Activated T-helper 1 cell treated with anti-CD3 and anti-CD28 coated beads, Interleukin-2, amount 50 U/mL, for 16 hours (primary cell): ENCODE data around the gene GJC2.
A peak's percentile ranks its signal among the peaks of the same experiment; 100 is the strongest.

Source experiments
- DNase-seq, 2 donors: peaks; one replicate each; pipeline ENCODE4 v3.0.0-alpha.2; 2020; ENCODE audit warnings: low read depth in 1 of 2, low spot score in 1 of 2

Gene GJC2

DNA sequence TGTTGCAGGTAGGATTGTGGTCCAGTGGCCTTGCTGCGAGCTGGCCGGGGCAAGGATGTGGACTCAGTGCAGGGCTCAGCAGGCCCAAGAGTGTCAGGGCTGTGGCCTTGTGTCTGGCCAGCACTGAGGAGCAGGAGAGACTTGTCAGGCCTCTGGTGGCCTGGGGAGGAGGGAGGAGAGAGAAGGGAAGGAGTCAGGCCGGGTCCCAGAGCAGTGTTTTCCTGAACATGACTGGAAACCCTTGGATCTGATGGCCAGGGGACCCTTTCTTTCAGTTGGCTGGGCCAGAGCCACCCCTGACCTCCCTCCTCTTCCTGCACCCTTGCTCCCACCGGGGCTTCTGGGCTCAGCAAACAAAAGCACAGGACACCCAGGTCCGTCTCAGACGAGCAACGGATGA, 20.9 kb downstream of the GJC2 start:
- no peak for DNase-seq

DNA sequence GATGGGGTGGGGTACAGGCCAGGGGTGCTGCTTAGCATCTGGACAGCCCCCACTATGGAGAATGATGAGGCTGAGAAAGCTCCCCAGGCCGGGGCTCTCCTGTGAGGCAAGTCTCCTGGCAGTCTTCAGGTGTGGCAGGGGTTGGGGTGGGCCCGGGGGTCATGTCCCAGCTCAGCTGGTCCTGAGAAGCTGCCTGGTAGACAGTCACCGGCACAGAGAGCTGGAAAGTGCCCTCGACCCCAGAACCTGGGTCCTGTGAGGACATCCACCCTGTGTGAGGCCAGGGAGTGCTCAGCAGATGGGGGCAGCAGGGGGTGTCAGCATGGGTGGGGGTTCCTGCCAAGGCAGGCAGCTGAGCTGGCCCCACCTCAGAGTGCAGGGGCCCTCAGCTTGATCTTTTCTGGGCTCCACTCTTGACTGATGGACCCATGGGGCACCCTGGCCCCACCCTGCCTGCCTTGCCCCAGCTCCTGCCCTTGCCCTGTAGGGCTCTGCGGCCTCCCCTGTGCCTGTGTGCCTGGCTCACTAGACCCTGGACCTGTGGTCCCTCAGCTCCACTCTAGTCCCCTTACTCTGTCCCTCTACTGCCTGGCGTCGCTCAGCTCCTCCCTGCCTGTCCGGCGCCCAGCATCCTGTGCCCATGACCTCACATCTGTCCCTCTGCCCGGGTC, 21.6 kb downstream of the GJC2 start:
- DNase-seq: no peak

DNA sequence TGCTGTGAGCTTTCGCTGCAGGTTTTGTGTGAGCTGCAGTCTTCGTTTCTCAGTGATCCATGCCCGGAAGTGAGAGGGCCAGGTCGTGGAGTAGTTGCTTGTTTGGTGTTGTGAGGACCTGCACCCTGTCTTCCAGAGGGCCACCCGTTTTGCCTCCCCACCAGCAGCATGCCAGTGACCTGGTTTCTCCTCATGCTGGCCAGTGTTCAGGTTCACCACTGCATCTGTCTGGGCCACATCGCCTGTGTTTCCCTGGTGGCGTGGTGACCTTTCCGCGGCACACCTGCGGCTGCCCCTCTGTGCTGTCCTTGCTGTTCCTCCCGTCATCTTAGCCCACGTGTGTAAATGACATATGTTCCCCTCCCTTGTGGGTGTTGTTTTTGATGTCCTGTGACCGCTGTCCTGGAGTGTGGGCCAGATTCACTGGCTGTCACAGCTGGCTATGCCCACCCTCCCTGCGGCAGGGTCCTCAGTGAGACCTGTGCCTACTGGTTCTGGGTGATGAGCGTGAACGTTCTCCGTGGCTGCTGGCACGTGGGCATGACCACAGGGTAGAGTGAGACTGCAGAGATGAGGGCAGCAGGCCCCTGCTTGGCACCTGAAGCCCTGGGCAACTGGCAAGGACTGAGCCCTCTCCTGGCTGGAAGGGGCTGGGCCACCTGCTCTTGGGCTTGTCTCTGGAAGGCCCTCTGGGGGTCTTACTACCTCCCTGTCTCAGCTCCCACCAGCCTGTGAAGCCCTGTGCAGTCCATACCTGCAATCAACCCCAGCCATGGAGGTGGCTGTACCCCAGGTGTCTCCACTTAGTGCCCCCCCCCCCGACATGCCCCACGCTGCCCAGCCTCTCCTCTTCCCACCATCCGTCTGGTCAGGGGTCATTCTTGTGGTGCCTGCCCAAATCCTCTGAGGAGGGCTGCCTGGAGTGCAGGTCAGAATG, 23.1 kb downstream of the GJC2 start:
- DNase-seq: no peak

DNA sequence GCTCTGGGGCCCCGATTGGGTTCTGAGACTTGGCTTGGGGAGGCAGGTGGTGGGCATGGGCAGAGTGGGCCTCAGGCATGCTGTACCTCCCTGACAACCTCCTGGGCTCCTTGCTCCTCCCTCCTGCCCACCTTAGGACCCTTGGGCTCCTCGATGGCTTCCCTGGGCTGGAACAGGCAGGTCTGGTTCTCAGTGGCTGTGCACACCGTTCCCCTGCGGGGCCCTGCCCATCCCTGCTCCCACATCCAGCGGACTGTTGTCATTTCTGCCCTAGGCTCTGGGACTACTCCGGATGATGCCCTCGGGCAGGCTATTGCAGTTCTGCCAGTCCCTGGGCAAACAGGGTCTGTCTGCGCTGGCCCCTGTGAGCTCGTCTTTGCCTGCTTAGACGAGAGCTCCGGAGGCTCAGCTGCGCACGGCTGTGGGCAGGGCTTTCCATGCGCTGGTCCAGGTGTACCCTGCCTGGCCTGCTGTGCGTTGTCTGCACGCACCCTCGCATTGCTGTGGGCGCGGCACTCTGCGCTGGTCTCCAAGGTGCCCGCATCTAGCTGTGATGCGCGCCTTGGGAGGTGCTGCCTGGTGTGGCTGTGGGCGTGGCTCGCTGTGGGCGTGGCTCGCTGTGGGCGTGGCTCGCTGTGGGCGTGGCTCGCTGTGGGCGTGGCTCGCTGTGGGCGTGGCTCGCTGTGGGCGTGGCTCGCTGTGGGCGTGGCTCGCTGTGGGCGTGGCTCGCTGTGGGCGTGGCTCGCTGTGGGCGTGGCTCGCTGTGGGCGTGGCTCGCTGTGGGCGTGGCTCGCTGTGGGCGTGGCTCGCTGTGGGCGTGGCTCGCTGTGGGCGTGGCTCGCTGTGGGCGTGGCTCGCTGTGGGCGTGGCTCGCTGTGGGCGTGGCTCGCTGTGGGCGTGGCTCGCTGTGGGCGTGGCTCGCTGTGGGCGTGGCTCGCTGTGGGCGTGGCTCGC, 24.1 kb downstream of the GJC2 start:
- peak in 1 of 2 donors; percentile 27 for DNase-seq

DNA sequence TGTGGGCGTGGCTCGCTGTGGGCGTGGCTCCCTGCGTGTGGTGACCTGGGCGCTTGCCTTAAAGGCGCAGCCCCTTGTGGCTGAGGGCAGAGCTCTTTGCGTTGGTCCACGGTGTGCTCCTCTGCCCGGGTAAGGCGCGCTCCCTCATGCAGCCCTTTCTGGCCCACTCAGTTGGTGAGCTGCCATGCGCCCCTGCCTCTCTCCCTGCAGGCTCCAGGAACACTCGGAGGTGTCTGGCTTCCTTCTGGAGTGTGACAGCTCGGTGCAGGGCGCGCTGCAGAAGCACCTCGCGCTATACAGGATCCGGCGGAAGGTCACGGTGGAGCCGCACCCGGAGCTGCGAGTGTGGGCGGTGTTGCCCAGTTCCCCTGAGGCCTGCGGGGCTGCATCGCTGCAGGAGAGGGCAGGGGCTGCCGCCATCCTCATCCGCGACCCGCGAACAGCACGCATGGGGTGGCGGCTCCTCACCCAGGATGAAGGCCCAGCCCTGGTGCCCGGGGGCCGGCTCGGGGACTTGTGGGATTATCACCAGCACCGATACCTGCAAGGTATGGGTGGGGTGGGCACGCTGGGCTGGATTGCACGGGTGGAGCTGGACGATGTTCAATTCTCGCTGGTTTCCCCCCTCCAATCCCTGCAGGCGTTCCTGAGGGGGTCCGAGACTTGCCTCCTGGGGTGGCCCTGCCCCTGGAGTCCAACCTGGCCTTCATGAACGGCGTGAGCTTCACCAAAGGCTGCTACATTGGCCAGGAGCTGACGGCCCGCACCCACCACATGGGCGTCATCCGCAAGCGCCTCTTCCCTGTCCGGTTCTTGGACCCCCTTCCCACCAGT, 25.0 kb downstream of the GJC2 start:
- peak in 1 of 2 donors; percentile 29 for DNase-seq

DNA sequence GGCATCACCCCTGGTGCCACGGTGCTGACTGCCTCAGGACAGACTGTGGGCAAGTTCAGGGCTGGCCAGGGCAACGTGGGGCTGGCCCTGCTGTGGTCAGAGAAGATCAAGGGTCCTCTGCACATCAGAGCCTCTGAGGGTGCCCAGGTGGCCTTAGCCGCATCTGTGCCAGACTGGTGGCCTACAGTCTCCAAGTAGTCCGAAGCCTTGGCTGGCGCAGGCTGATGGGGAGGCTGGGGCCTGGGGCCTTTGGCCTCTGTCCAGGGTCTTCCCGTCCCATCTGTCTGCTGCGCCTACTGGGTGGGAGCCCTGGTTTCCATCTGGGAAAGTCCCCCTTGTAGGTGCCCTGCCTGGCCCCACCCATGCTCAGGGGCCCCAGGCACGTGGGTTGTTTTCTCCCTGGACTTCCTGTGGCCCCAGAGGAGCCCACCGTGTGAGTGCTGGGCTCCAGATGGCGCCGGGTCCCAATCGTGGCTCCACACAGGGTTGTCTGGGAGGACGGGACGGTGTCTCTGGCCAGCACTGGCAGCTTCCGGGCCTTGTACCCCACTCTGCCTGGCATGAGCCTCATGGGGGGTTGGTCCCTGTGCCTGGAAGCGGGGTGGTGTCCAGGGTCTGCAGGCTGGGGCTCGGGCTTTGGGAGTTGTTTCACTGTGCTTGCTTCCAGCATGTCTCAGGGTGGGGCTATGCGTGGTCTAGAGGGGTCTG, 25.7 kb downstream of the GJC2 start:
- no peak for DNase-seq

DNA sequence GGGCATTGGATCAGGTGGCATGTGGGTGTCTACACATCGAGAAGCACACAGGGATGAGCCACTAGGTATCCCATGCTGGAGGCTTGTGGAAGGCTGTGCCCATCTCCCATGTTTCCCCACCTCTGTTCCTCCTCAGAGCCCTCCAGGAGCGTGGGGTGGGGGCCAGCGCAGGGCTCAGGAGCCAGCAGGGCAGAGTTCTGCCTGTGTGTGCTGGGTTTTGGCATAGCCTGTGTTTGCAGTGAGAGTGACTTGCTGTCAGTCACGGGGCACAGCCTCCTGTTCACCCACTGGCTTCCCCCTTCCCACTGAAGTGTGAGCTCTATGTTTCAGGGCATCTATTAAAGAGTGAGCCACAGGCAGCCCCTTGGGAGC, 26.3 kb downstream of the GJC2 start:
- DNase-seq: no peak

DNA sequence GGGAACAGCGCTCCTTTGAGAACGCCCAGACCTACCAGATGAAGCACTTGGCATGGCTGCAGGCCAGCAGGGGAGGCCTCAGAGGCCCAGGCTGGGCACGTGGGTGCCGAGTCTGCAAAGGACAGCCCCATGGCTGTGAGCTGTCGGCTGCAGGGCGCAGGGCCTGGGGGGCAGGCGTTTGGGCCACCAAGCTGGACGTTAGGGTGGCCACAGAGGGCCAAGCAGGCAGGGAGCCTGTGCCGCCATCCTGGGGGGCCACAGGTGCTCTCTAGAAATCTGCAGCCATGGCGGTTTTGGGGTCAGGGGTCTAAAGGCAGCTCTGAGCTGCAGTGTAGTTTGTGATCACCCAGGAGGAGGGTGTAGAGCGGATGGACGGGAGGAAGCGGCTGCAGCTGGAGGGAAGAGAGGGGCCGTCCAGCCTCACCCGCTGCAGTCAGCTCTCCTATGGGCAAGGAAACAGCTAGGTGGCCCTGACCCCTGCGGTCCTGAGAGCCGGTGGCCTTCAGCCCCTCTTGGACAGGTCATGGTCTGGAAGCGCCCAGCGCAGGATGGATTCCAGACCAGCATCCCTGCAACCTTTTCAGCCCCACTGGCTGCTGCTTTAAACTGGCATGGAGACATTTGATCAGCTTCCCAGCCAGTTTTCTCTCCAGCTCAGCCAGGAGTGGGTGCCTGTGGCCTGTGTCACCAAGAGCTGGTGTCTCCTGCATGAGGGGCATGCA, 26.9 kb downstream of the GJC2 start:
- no peak for DNase-seq

DNA sequence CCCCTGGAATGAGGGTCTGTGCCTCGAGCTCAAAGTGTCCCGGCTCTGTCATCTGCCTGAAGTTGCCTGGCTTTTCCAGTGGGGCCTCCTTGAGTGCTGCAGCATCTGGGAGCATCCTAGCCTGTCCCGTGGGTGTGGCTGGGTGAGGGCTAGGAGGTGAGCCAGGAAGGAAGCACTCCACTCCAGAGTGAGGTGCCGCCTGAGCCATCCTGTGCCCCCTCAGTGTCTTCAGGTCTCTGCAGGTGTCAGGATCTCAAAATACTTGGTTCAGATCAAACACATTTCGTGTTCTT, 27.4 kb downstream of the GJC2 start:
- no peak for DNase-seq

DNA sequence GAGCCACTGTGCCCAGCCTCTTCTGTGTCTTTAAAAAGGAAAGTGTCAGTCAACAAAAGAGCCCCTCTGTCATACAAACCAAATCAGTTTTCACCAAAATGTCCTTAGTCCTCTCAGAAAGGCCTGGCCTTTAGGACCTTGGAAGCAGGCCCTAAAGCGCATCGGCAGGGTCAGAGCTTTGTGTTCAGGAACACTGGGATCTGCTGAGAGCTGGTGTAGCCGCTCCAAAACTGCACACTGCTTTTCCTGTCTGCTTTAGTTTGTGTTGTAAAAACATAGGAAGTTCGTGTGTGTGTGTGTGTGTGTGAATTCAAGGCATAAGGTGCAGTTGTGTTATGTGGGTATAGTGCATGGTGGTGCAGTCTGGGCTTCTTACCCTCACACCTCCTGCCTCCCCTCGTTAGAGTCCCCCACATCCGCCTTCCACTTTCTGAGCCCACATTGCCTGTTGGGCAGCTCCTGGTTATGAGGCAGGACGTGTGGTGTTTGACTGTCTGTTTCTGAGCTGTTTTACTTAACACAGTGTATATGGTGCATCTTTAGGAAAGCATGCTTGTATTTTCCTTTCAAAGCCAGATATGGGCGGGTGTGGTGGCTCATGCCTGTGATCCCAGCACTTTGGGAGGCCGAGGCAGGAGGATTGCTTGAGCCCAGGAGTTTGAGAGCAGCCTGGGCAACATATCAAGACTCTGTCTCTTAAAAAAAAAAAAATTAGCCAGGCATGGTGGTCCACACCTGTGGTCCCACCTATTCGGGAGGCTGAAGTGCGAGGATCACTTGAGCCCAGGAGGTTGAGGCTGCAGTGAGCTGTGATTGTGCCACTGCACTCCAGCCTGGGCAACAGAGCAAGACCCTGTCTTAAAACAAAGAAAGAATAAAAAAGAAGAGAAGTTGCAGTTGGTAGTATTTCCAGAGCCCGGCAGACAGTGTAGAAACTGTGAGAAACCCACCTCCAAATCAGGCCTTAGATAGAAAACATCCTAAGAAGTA, 28.3 kb downstream of the GJC2 start:
- DNase-seq: no peak

DNA sequence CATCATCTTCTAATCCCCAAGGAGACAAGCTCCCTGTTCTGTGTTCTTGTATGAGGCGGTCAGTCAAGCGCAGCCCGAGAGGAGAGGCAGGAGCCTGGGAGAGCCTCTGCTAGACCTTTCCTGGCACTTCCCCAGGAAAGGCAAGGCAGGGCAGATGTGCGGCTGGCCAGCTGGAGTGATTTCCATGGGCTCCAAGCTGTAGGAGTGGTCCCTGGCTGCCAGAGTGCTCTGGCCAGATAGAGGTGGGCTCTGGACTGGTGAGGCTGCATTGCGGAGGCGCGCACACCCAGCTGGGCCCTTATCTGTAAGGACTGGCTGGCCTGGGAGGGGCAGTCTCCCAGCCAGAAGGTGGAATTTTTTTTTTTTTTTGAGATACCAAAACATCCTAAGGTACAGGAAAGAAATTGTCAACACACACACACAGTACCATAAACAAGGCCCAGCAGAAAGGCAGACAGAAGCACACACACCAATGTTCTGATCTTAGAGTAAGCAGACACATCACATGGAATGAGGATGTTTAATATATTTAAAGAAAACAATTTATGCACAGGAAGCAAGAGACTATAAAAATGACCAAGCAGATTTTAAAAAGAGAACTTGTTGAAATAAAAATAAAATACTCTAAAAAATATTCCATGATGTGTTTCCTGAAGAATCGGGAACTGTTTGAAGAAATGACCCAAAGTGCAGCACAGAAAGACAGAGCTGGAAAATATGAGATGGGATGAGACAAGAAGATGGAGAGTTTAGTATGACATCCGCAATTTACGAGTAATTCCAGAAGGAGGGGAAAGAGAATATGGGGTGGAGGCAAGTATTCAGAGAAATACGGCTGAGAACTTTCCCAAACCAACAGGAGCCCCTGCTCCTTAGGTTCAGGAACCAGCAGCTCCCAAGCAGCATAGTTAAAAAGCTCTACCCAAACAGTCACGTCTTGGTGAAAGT, 29.3 kb downstream of the GJC2 start:
- no peak for DNase-seq

DNA sequence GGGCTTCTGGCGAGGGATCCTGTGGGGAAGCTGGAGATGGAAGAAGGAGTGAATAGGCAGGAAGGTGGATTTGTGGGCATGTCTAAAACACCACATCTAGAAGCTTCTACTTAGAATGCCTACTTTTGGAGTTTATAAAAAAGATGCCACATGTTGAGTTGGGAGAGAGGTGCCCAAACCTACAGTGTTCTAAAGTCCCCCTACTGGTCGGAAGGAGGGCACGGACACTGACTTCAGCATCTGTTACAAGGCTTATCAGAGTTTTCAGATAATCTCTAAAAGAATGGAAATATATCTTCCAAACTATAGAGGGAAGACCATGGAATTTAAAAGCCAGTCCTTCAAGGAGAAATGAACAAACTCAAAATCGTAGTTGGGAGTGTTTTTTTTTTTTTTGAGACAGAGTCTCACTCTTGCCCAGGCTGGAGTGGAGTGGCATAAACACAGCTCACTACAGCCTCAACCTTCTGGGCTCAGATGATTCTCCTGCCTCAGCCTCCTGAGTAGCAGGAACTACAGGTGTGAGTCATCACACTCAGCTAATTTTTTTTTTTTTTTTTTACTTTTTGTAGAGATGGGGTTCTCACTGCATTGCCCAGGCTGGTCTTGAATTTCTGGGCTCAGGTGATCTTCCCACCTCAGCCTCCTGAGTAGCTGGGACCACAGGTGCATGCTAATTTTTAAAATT, 30.7 kb downstream of the GJC2 start:
- no peak for DNase-seq

DNA sequence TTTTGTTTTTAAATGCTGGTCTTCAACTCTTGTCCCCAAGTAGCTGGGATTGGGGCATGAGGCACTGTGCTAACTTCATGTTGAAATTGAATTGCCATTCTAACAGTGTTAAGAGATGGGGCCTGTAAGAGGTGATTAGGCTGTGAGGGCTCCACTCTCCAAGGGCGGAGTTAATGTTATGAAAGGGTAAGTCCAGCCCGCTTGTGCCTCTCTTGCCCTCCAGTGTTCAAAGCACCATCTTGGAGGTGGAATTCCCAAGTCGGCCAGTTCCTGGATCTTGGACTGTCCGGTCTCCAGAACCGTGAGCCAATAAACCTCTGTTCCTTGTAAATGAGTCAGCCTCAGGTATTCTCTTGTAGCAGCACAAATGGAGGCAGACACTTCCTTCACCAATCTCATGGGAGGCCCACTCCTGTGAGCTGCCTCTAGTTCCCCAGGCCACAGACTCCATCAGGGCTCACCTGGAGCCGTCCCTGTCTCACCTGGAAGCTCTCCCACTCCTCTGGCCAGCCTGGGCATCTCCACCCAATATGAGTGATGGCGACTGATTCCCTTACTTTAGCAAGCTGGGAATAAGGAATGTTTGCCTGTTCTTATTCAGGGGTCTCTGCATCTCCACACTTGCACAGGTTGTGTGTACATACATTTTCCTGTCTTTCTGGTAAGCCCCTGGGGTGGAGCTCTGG, 31.4 kb downstream of the GJC2 start:
- no peak for DNase-seq

DNA sequence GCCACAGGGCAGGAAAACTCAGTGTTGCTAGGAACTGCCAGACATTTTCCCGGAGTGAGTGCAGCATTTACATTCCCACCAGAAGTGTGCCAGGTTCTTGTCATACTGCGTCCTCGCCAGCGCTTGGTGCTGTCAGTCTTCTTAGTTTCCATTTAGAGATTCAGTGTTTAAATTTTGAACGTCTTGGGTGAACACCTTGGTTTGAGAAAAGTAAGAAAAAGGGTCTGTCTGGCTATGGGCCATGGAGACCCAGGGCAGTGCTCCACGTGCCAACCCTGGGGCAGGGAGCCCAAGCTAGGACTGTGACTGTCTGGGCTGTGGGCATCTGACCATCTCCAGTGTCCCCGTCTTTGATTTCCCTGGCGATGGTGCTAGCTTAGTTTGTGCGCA, 31.9 kb downstream of the GJC2 start:
- no peak for DNase-seq

DNA sequence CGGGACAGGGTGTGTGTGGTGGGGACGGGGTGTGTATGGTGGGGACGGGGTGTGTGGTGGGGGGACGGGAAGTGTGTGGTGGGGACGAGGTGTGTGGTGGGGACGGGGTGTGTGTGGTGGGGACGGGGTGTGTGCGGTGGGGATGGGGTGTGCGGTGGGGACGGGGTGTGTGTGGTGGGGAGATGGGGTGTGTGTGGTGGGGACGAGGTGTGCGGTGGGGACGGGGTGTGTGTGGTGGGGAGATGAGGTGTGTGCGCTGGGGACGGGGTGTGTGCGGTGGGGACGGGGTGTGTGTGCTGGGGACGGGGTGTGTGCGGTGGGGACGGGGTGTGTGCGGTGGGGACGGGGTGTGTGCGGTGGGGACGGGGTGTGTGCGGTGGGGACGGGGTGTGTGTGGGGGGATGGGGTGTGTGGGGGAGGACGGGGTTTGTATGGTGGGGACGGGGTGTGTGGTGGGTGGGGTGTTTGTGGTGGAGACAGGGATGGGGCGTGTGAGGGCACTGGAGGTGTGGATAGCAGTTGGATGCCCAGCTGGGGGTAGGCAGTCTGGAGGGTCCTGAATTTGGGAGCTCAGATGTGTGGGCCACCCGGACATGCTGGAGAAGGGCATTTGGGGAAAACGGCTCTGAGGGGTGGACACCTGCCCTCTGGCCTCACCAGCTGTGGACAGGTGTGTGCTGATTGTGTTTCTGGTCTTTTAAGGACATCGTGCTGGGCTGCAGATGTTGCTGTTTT, 32.7 kb downstream of the GJC2 start:
- no peak for DNase-seq
